Glomerular endothelial cell (primary cell): ENCODE results near the gene UTP14C. TPM values are rescaled to one million over a fixed set of nuclear protein-coding genes. Genes with fewer than 3 reads are reported as not detected.
"Not testable (repeated sequence)": the region's sequence is repeated elsewhere in the genome, so short reads cannot be mapped to it uniquely, and the experiment has no call there.

ENCODE experiments used
- DNase-seq: peaks from one replicate; pipeline ENCODE4 v3.0.0-alpha.2; 2011; ENCODE audit warnings: low read depth, low spot score; ENCODE audit errors: extremely low read depth
- total RNA-seq: library from RNA; depleted of rRNA; stranded (reverse); fragments of >200 nt; gene quantifications from 2 replicates; pipeline ENCODE4 v1.2.3, GENCODE V29; 2015

UTP14C gene
- total RNA-seq, 1 donor from 2014 or later, result 11.6 TPM

GRCh38 chr13:52043675-52044074, 19.2 kb downstream of the UTP14C start:
- DNase-seq, result no peak

- DNase-seq, result no peak
Observed at GRCh38 chr13:52047463-52047862, 23.0 kb downstream of the UTP14C start.

- no peak for DNase-seq
Observed at GRCh38 chr13:52048516-52048915, 24.0 kb downstream of the UTP14C start.

GRCh38 chr13:52051400-52051799, 26.9 kb downstream of the UTP14C start:
- no peak for DNase-seq

GRCh38 chr13:52053460-52053859, 29.0 kb downstream of the UTP14C start:
- DNase-seq, result no peak

GRCh38 chr13:52061064-52061463, 36.6 kb downstream of the UTP14C start:
- DNase-seq, result not testable (repeated sequence)

- no peak for DNase-seq
Observed at GRCh38 chr13:52061587-52061986, 37.1 kb downstream of the UTP14C start.

GRCh38 chr13:52067237-52067636, 42.7 kb downstream of the UTP14C start:
- no peak for DNase-seq

- DNase-seq, result no peak
Observed at GRCh38 chr13:52070929-52071523, 46.5 kb downstream of the UTP14C start.

Other genes with a start within 250 kb of the UTP14C start
- 10.3 and 14.2 TPM in 2 replicates for gene DHRS12, start 220.5 kb upstream of the UTP14C start, total RNA-seq
- gene TMEM272, start 179.5 kb upstream of the UTP14C start, total RNA-seq, result not detected in 2 replicates
- gene CCDC70, start 162.7 kb upstream of the UTP14C start, total RNA-seq, result not detected in 2 replicates
- 9.9 and 16.5 TPM in 2 replicates for gene ATP7B, start 13.2 kb upstream of the UTP14C start, total RNA-seq
- gene ALG11, start 12.3 kb upstream of the UTP14C start, total RNA-seq, result 19.8 and 28.3 TPM in 2 replicates
- 0.05 and 0.18 TPM in 2 replicates for gene NEK5, start 104.4 kb downstream of the UTP14C start, total RNA-seq
- gene NEK3, start 134.9 kb downstream of the UTP14C start, total RNA-seq, result 15.4 and 19.0 TPM in 2 replicates